MCF 10A (cell line): Measurements from ENCODE around the gene CCNL2. TPM values are rescaled to one million over a fixed set of nuclear protein-coding genes. Genes with fewer than 3 reads are reported as not detected.

Experiments used
- BruUV-seq: library from RNA; stranded (reverse); fragments of 400-500 nt; replicated peaks from 2 replicates; lab custom pipeline; 2021; lab: Mats Ljungman, UMichigan
- CTCF ChIA-PET: fragments of 300-600 bp; sonication (Branson Sonifier 250); formaldehyde crosslinking; extraction: SDS; loops from one replicate; lab custom pipeline; 2021; ENCODE audit warnings: antibody characterized with exemption, inconsistent platforms; lab: Yijun Ruan, JAX
- POLR2A ChIA-PET: fragments of 300-600, 350-650 bp; sonication (Branson Sonifier 250); formaldehyde crosslinking; extraction: SDS; loops from one replicate; lab custom pipeline; 2020; ENCODE audit warnings: antibody characterized with exemption, inconsistent platforms; lab: Yijun Ruan, JAX
- DNase-seq: peaks from one replicate; pipeline ENCODE4 v3.0.0-alpha.2; 2018; ENCODE audit not compliant: unreplicated experiment
- H3K27ac Mint-ChIP-seq: one replicate; pipeline ENCODE4 v1.8.0; 2022; ENCODE audit warnings: mild to moderate bottlenecking, low read depth, mixed read lengths; ENCODE audit not compliant: unreplicated experiment
- H3K27me3 Mint-ChIP-seq: one replicate; pipeline ENCODE4 v1.8.0; 2022; ENCODE audit warnings: mixed read lengths; ENCODE audit not compliant: insufficient read depth, unreplicated experiment
- H3K36me3 Mint-ChIP-seq: one replicate; pipeline ENCODE4 v1.8.0; 2022; ENCODE audit warnings: mild to moderate bottlenecking, moderate library complexity, mixed read lengths; ENCODE audit not compliant: insufficient read depth, unreplicated experiment
- H3K4me1 Mint-ChIP-seq: one replicate; pipeline ENCODE4 v1.8.0; 2022; ENCODE audit warnings: mixed read lengths; ENCODE audit not compliant: insufficient read depth, unreplicated experiment
- H3K4me3 Mint-ChIP-seq: one replicate; pipeline ENCODE4 v1.8.0; 2022; ENCODE audit warnings: mild to moderate bottlenecking, moderate library complexity, mixed read lengths; ENCODE audit not compliant: unreplicated experiment
- H3K9me3 Mint-ChIP-seq: one replicate; pipeline ENCODE4 v1.8.0; 2022; ENCODE audit warnings: mixed read lengths; ENCODE audit not compliant: unreplicated experiment
- CTCF ChIP-seq: fragments of 200-600 bp; IDR thresholded peaks from one replicate; pipeline ENCODE4 v1.8.0; 2022; ENCODE audit warnings: antibody characterized with exemption, mild to moderate bottlenecking; ENCODE audit not compliant: unreplicated experiment
- intact Hi-C: fragments of 100-400 bp; cut with micrococcal nuclease; formaldehyde crosslinking; loops from 2 replicates; pipeline ENCODE4 v1.14.1; 2022
- total RNA-seq: library from RNA; stranded (reverse); gene quantifications from 2 replicates; pipeline ENCODE4 v1.2.3, GENCODE V29; 2022

The CCNL2 gene
- total RNA-seq, 1 experiment from 2014 or later, result 248 TPM

GRCh38 chr1:1428174-1428573 is 29.0 kb upstream of the CCNL2 start:
- Mint-ChIP-seq H3K27ac (no peak overlapping the region), H3K9me3 (no peaks in the 10 kb centered on the region), H3K27me3 (no peaks in the 10 kb centered on the region), H3K4me1 (no peaks in the 10 kb centered on the region), H3K4me3 (no peak overlapping the region), H3K36me3 (no peaks in the 10 kb centered on the region)
- ChIA-PET CTCF (interaction anchor here (0.7 kb wide), 1 partner anchor 16 kb away, joined by 3 read pairs; no protein-coding TSS in a partner anchor), POLR2A (no interaction called here)
- no peak for DNase-seq
- intact Hi-C loops, result no loop called here
- BruUV-seq, result no TSS peak
- no peak for TF ChIP-seq CTCF

- no peak for DNase-seq
- POLR2A ChIA-PET, result no interaction called here
- intact Hi-C loops, result no loop called here
- no peaks in the 10 kb centered on the region for H3K4me1 Mint-ChIP-seq
- H3K9me3 Mint-ChIP-seq, result no peaks in the 10 kb centered on the region
- H3K27ac Mint-ChIP-seq, result no peak overlapping the region
- no TSS peak for BruUV-seq
- TF ChIP-seq CTCF, result no peak
- CTCF ChIA-PET, result no interaction called here
- H3K4me3 Mint-ChIP-seq, result no peak overlapping the region
- no peaks in the 10 kb centered on the region for H3K36me3 Mint-ChIP-seq
- H3K27me3 Mint-ChIP-seq, result no peaks in the 10 kb centered on the region
These were observed 28.6 kb upstream of the CCNL2 start for GRCh38 chr1:1427820-1428148.

- POLR2A ChIA-PET, result no interaction called here
- no peak overlapping the region for H3K27ac Mint-ChIP-seq
- no peak for DNase-seq
- no peak for TF ChIP-seq CTCF
- H3K9me3 Mint-ChIP-seq, result no peaks in the 10 kb centered on the region
- CTCF ChIA-PET, result no interaction called here
- H3K36me3 Mint-ChIP-seq, result no peaks in the 10 kb centered on the region
- no TSS peak for BruUV-seq
- no peaks in the 10 kb centered on the region for H3K4me1 Mint-ChIP-seq
- no peak overlapping the region for H3K4me3 Mint-ChIP-seq
- H3K27me3 Mint-ChIP-seq, result no peaks in the 10 kb centered on the region
- intact Hi-C loops, result no loop called here
These were observed 28.1 kb upstream of the CCNL2 start for GRCh38 chr1:1427106-1427819.

- no peaks in the 10 kb centered on the region for H3K9me3 Mint-ChIP-seq
- no peak for DNase-seq
- no peaks in the 10 kb centered on the region for H3K27me3 Mint-ChIP-seq
- POLR2A ChIA-PET, result no interaction called here
- H3K4me1 Mint-ChIP-seq, result no peaks in the 10 kb centered on the region
- H3K27ac Mint-ChIP-seq, result no peak overlapping the region
- intact Hi-C loops, result no loop called here
- TF ChIP-seq CTCF, result no peak
- no peaks in the 10 kb centered on the region for H3K36me3 Mint-ChIP-seq
- H3K4me3 Mint-ChIP-seq, result no peak overlapping the region
- no TSS peak for BruUV-seq
- CTCF ChIA-PET, result interaction anchor here (1.8 kb wide), 1 partner anchor 14 kb away, joined by 9 read pairs; no protein-coding TSS in a partner anchor
These were observed 27.5 kb upstream of the CCNL2 start for GRCh38 chr1:1426496-1427105.
